Fibroblast of upper back skin (primary cell): ENCODE data around the gene PAX5.

Source experiments
- DNase-seq: peaks from one replicate; pipeline ENCODE4 v3.0.0-alpha.2; 2013

PAX5 gene

GRCh38 chr9:36897478-36897877 is 136.6 kb downstream of the PAX5 start:
- no peak for DNase-seq

- DNase-seq: no peak
Measured at GRCh38 chr9:36897019-36897418, 137.0 kb downstream of the PAX5 start.

GRCh38 chr9:36896296-36896695 is 137.8 kb downstream of the PAX5 start:
- no peak for DNase-seq

- no peak for DNase-seq
Measured at GRCh38 chr9:36895744-36896260, 138.3 kb downstream of the PAX5 start.

- DNase-seq: no peak
Measured at GRCh38 chr9:36894695-36895310, 139.3 kb downstream of the PAX5 start.

- no peak for DNase-seq
Measured at GRCh38 chr9:36893911-36894310, 140.2 kb downstream of the PAX5 start.

GRCh38 chr9:36893184-36893583 is 140.9 kb downstream of the PAX5 start:
- no peak for DNase-seq

- DNase-seq: no peak
Measured at GRCh38 chr9:36892279-36892678, 141.8 kb downstream of the PAX5 start.

GRCh38 chr9:36891341-36891811 is 142.7 kb downstream of the PAX5 start:
- no peak for DNase-seq

GRCh38 chr9:36889844-36890243 is 144.2 kb downstream of the PAX5 start:
- DNase-seq: no peak

GRCh38 chr9:36888551-36888950 is 145.5 kb downstream of the PAX5 start:
- no peak for DNase-seq

- DNase-seq: no peak
Measured at GRCh38 chr9:36884721-36885120, 149.3 kb downstream of the PAX5 start.

GRCh38 chr9:36882594-36882993 is 151.5 kb downstream of the PAX5 start:
- DNase-seq: no peak

GRCh38 chr9:36881743-36882441 is 152.2 kb downstream of the PAX5 start:
- no peak for DNase-seq

- DNase-seq: no peak
Measured at GRCh38 chr9:36881316-36881715, 152.8 kb downstream of the PAX5 start.

- no peak for DNase-seq
Measured at GRCh38 chr9:36880075-36880474, 154.0 kb downstream of the PAX5 start.

- DNase-seq: no peak
Measured at GRCh38 chr9:36878986-36879982, 154.8 kb downstream of the PAX5 start.

- DNase-seq: no peak
Measured at GRCh38 chr9:36877239-36877638, 156.8 kb downstream of the PAX5 start.

GRCh38 chr9:36876056-36876455 is 158.0 kb downstream of the PAX5 start:
- no peak for DNase-seq

GRCh38 chr9:36874921-36875320 is 159.1 kb downstream of the PAX5 start:
- DNase-seq: peak; percentile 15

- no peak for DNase-seq
Measured at GRCh38 chr9:36874261-36874660, 159.8 kb downstream of the PAX5 start.

- DNase-seq: peak; percentile 42
Measured at GRCh38 chr9:36873247-36873875, 160.7 kb downstream of the PAX5 start.

- no peak for DNase-seq
Measured at GRCh38 chr9:36872641-36873040, 161.4 kb downstream of the PAX5 start.
